ENCODE measurements around the gene XYLT1. TPM values are rescaled to one million over a fixed set of nuclear protein-coding genes. Genes with fewer than 3 reads are reported as not detected.

Gene XYLT1
- polyA plus RNA-seq, 1 of the 3 experiments (the other 2 are of a cell fraction): 17.6 TPM

- no peak overlapping the region for H3K4me3 ChIP-seq (ENCODE audit: low read depth in 2 of 2, low read length in 1 of 2)
- peaks cover 25% of the 10 kb centered on the region for H3F3A ChIP-seq (replicated peaks; ENCODE audit: insufficient read depth)
- peaks cover 38 to 58% of the 10 kb centered on the region in 2 experiments for H3K4me1 ChIP-seq (ENCODE audit: control insufficient read depth in 1 of 2, insufficient read depth in 2 of 2, low read depth in 1 of 2, low read length in 1 of 2)
- H3K4me2 ChIP-seq: no peak overlapping the region
- H3K9ac ChIP-seq: no peak overlapping the region
- H2AFZ ChIP-seq (ENCODE audit: low read depth): no peak overlapping the region
- H3K79me2 ChIP-seq (ENCODE audit: insufficient read depth): peaks cover 100% of the 10 kb centered on the region
- POLR2A ChIA-PET: no interaction called here
- peaks cover 100% of the 10 kb centered on the region for H4K20me1 ChIP-seq (ENCODE audit: insufficient read depth)
- no peak for TF ChIP-seq NFIC (IDR thresholded peaks at IDR 0.05; ENCODE audit: borderline replicate concordance)
- TF ChIP-seq MAX (IDR thresholded peaks at IDR 0.05; ENCODE audit: low read depth): no peak
- no peak for TF ChIP-seq FOXJ3 (CRISPR knock-in tag; IDR thresholded peaks at IDR 0.05)
- TF ChIP-seq REST (IDR thresholded peaks at IDR 0.05; ENCODE audit: low read depth, low read length): no peak
- TF ChIP-seq USF1 (IDR thresholded peaks at IDR 0.05; ENCODE audit: borderline replicate concordance, low read depth): no peak
- no peak for TF ChIP-seq EP300 (IDR thresholded peaks at IDR 0.05; ENCODE audit: borderline replicate concordance in 1 of 2, low read depth in 1 of 2, low read length in 1 of 2)
- no peaks in the 10 kb centered on the region for H3K9me3 ChIP-seq
- WGBS (ENCODE audit: low lambda C conversion rate): 84% methylated on average over 8 of the region's 8 CpGs
- no peaks in the 10 kb centered on the region for H3K27me3 ChIP-seq (ENCODE audit: insufficient read depth)
- peaks cover 0 to 2% of the 10 kb centered on the region in 2 experiments for H3K36me3 ChIP-seq (replicated peaks in 1 of 2; ENCODE audit: control insufficient read depth in 1 of 2, insufficient read depth in 2 of 2, low read length in 1 of 2)
- no peaks in the 10 kb centered on the region for H3K9me2 ChIP-seq
- DNase-seq: no peak
- CTCF ChIA-PET: interaction anchor here (0.6 to 1.0 kb wide), 5 partner anchors 13 to 1934 kb away, joined by 3 read pairs; no protein-coding TSS in a partner anchor
- H3K27ac ChIP-seq (ENCODE audit: low read depth in 2 of 2, low read length in 1 of 2): peak overlapping the region in 1 of 2 experiments; percentile 84; a peak in 2 of 4 replicates
These were observed 104.3 kb downstream of the XYLT1 start for GRCh38 chr16:17366299-17366961.

GRCh38 chr16:17365591-17366298 lies 105.0 kb downstream of the XYLT1 start:
- DNase-seq: no peak
- Histone ChIP-seq H3K36me3 (replicated peaks in 1 of 2; ENCODE audit: control insufficient read depth in 1 of 2, insufficient read depth in 2 of 2, low read length in 1 of 2) (peaks cover 0 to 3% of the 10 kb centered on the region in 2 experiments), H4K20me1 (ENCODE audit: insufficient read depth) (peaks cover 100% of the 10 kb centered on the region), H3K4me2 (peak overlapping the region; percentile 56), H3K4me1 (ENCODE audit: control insufficient read depth in 1 of 2, insufficient read depth in 2 of 2, low read depth in 1 of 2, low read length in 1 of 2) (peaks cover 45 to 58% of the 10 kb centered on the region in 2 experiments), H3K27me3 (ENCODE audit: insufficient read depth) (no peaks in the 10 kb centered on the region), H3K9me3 (no peaks in the 10 kb centered on the region), H2AFZ (ENCODE audit: low read depth) (no peak overlapping the region), H3F3A (replicated peaks; ENCODE audit: insufficient read depth) (peaks cover 25% of the 10 kb centered on the region), H3K4me3 (ENCODE audit: low read depth in 2 of 2, low read length in 1 of 2) (no peak overlapping the region), H3K9me2 (no peaks in the 10 kb centered on the region), H3K27ac (ENCODE audit: low read depth in 2 of 2, low read length in 1 of 2) (peak overlapping the region in 1 of 2 experiments; percentile 84; a peak in 2 of 4 replicates), H3K9ac (peak overlapping the region; percentile 53; the same call in 1 of the 2 replicates), H3K79me2 (ENCODE audit: insufficient read depth) (peaks cover 100% of the 10 kb centered on the region)
- CTCF ChIA-PET: interaction anchor here (1.0 to 1.1 kb wide), 3 partner anchors 36 to 1935 kb away, joined by 3 read pairs; no protein-coding TSS in a partner anchor
- POLR2A ChIA-PET: no interaction called here
- WGBS (ENCODE audit: low lambda C conversion rate): 93% methylated on average over 3 of the region's 3 CpGs
- TF ChIP-seq YY1 (IDR thresholded peaks at IDR 0.05; ENCODE audit: low read depth) (no peak), EP300 (IDR thresholded peaks at IDR 0.05; ENCODE audit: borderline replicate concordance in 1 of 2, low read depth in 1 of 2, low read length in 1 of 2) (no peak), SIN3A (IDR thresholded peaks at IDR 0.05; ENCODE audit: borderline replicate concordance, low read depth, low read length) (no peak), JUND (IDR thresholded peaks at IDR 0.05) (no peak), POLR2AphosphoS5 (IDR thresholded peaks at IDR 0.05; ENCODE audit: low read depth, low read length) (no peak), NFIC (IDR thresholded peaks at IDR 0.05; ENCODE audit: borderline replicate concordance) (no peak), REST (IDR thresholded peaks at IDR 0.05; ENCODE audit: low read depth, low read length) (no peak), GABPA (IDR thresholded peaks at IDR 0.05; ENCODE audit: low read depth) (no peak), CTCF (IDR thresholded peaks at IDR 0.05) (no peak), TEAD4 (IDR thresholded peaks at IDR 0.05; ENCODE audit: borderline replicate concordance, insufficient read depth) (no peak)

Measured in SK-N-SH (cell line).